Adrenal gland (tissue), 12 donors: ENCODE results near the gene MRRF. TPM values are rescaled to one million over a fixed set of nuclear protein-coding genes. Genes with fewer than 3 reads are reported as not detected.
A peak's percentile ranks its signal among the peaks of the same experiment; 100 is the strongest.

Experiments used
- DNase-seq, 7 donors: peaks; one replicate each; pipeline ENCODE4 v3.0.0-alpha.2; 2019 to 2020
- H3K27ac ChIP-seq, 5 donors: fragments of 200-600 bp; sonication (generic) in 4 of 5; 1 replicate in 3 of 5; 2 replicates in 2 of 5; pipeline versions ENCODE4 v1.5.1 to v1.8.0; 2016 to 2020; ENCODE audit warnings: mild to moderate bottlenecking in 1 of 5
- H3K27me3 ChIP-seq: fragments of 200-600 bp; 2 replicates; pipeline ENCODE4 v1.8.0; 2021
- H3K36me3 ChIP-seq, 2 donors: fragments of 200-600 bp; replicated peaks in 1 of 2; 1 replicate in 1 of 2; 2 replicates in 1 of 2; pipeline versions ENCODE4 v1.5.1 to v1.8.0; 2018 to 2022
- H3K4me1 ChIP-seq, 2 donors: fragments of 200-600 bp; replicated peaks in 1 of 2; 1 replicate in 1 of 2; 2 replicates in 1 of 2; pipeline versions ENCODE4 v1.5.1 to v1.8.0; 2018 to 2021
- H3K4me3 ChIP-seq, 4 donors: fragments of 200-600 bp; sonication (generic) in 3 of 4; one replicate each; pipeline ENCODE4 v1.5.1; 2016 to 2018
- H3K9me3 ChIP-seq, 3 donors: fragments of 200-600 bp; sonication (generic) in 1 of 3; replicated peaks in 1 of 3; 1 replicate in 2 of 3; 2 replicates in 1 of 3; pipeline versions ENCODE4 v1.5.1 to v1.8.0; 2016 to 2021
- CTCF ChIP-seq, 6 experiments: fragments of 450-650 bp in 4 of 6; fragments of 200-600 bp in 2 of 6; sonication (generic) in 1 of 6; IDR thresholded peaks; 1 replicate in 5 of 6; 2 replicates in 1 of 6; pipeline versions ENCODE4 v1.5.1 to v1.8.0; 2016 to 2021; ENCODE audit warnings: antibody characterized with exemption in 6 of 6, mild to moderate bottlenecking in 2 of 6, moderate library complexity in 1 of 6
- POLR2A ChIP-seq, 2 donors: fragments of 450-650 bp; IDR thresholded peaks; one replicate each; pipeline ENCODE4 v1.6.1; 2017; ENCODE audit warnings: antibody characterized with exemption in 2 of 2, mild to moderate bottlenecking in 2 of 2, moderate library complexity in 1 of 2
- WGBS, 4 donors: extraction: QIAGEN DNeasy Blood & Tissue Kit in 2 of 4; methylation state at CpG; one replicate each; pipeline versions ENCODE4 v1.1.5 to v1.1.7; 2013 to 2017; 5-methylcytosine and 5-hydroxymethylcytosine counted together
- intact Hi-C, 2 donors: fragments of 100-400 bp; cut with DNase I; formaldehyde crosslinking; loops; one replicate each; pipeline versions ENCODE4 v1.14.1 to v1.15.0; 2022 to 2023
- polyA plus RNA-seq, 3 donors: library from polyadenylated mRNA; stranded (reverse); fragments of 200-250 nt in 2 of 3; fragments of 350-450 nt in 1 of 3; fragmentation: Illumina TruSeq in 1 of 3; extraction: RNeasy Lipid Tissue Mini Kit (QIAGEN cat#74804) in 1 of 3; gene quantifications; one replicate each; pipeline ENCODE4 v1.2.3, GENCODE V29; 2013 to 2014
- total RNA-seq, 9 donors: library from RNA; depleted of rRNA in 4 of 9; stranded (reverse); fragments of >200 nt in 4 of 9; fragments of 120-200 nt in 1 of 9; fragmentation: NEBNext Ultra II Directional in 1 of 9; extraction: Animal tissue kit (Norgen Biotek cat#: 25700) in 1 of 9; gene quantifications; one replicate each; pipeline versions ENCODE4 v1.1.0 to v1.2.4, GENCODE V29; 2013 to 2023
- donor health status: healthy with polysubstance abuse.
- donor health status: Bipolar disorder and iron deficiency.
- donor health status: DM: yes; HTN: yes; CAD: no.
- donor health status: DM: no; HTN: no; CAD: no.
- donor health status: DM: no; HTN: no; CAD: no.
- donor health status: DM: yes; HTN: yes; CAD: no.

MRRF gene
- total and polyA plus RNA-seq, 12 donors = 24.9 to 66.3 (median 35.5) TPM

GRCh38 chr9:122336189-122336588 lies 71.5 kb downstream of the MRRF start:
- DNase-seq = peak in 1 of 7 donors; percentile 31
- 91 to 97% (median 95%) methylated on average over 5 of the region's 5 CpGs for WGBS, 4 donors
- Histone ChIP-seq H3K4me3 (no peak overlapping the region), H3K27me3 (no peaks in the 10 kb centered on the region), H3K27ac (no peak overlapping the region), H3K9me3 (no peaks in the 10 kb centered on the region), H3K4me1 (no peaks in the 10 kb centered on the region), H3K36me3 (no peaks in the 10 kb centered on the region)
- TF ChIP-seq POLR2A (IDR thresholded peaks at IDR 0.05) = no peak
- TF ChIP-seq CTCF (IDR thresholded peaks at IDR 0.05) = no peak
- intact Hi-C loops = no loop called here

DNA sequence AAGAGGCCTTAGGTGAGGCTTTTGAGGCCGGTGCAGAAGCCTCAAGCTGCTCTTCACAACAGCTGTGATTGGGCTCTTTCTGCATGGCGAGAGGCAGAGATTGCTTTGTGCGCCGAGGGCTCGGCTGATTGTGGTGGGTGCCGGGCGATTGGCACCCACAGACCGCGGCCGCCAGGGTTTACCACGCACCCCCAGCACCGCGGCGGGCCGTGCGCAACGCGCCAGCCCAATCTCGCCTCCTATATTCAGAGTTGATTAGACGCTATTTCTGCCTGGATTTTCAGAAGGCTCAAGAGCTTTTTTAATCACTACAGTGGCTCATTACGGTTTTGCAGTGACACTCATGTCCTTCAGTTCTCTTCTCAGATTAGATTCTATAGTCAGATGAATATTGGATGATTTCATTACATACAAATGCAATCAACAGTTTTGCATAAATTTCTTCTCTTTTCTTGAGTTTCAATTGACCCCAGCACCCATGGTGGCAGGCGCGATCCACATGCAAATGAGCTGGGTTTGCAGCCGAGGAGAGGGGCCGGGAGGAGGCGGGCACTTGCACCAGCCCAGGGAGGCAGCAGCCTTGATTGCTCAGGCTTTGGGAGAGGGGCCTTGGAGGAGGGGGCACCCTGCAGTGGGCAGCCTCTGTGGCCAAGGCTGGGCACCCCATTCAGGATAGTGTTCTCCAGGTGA lies 72.3 kb downstream of the MRRF start:
- WGBS, 4 donors = 62 to 78% (median 67%) methylated on average over 16 to 26 of the region's 26 CpGs
- H3K27ac ChIP-seq = no peak overlapping the region

GRCh38 chr9:122337556-122337929 lies 72.9 kb downstream of the MRRF start:
- Histone ChIP-seq H3K4me1 (no peaks in the 10 kb centered on the region), H3K9me3 (no peaks in the 10 kb centered on the region), H3K27ac (no peak overlapping the region), H3K36me3 (no peaks in the 10 kb centered on the region), H3K27me3 (no peaks in the 10 kb centered on the region), H3K4me3 (no peak overlapping the region)
- no peak for TF ChIP-seq POLR2A (IDR thresholded peaks at IDR 0.05)
- intact Hi-C loops = no loop called here
- 74 to 91% (median 77%) methylated on average over 4 of the region's 4 CpGs; no CpG with 5 or more reads in 1 of the 4 donors for WGBS, 4 donors
- DNase-seq = peak in 1 of 7 donors; percentile 14

More for the DNA sequence above, 72.3 kb downstream of the MRRF start:
- H3K36me3 ChIP-seq = no peaks in the 10 kb centered on the region
- no peaks in the 10 kb centered on the region for H3K27me3 ChIP-seq
- DNase-seq = peak in 1 of 7 donors; percentile 10
- no peak for TF ChIP-seq POLR2A (IDR thresholded peaks at IDR 0.05)
- no peak for TF ChIP-seq CTCF (IDR thresholded peaks at IDR 0.05)
- H3K4me1 ChIP-seq = no peaks in the 10 kb centered on the region
- no peak overlapping the region for H3K4me3 ChIP-seq
- intact Hi-C loops = no loop called here
- no peaks in the 10 kb centered on the region for H3K9me3 ChIP-seq

DNA sequence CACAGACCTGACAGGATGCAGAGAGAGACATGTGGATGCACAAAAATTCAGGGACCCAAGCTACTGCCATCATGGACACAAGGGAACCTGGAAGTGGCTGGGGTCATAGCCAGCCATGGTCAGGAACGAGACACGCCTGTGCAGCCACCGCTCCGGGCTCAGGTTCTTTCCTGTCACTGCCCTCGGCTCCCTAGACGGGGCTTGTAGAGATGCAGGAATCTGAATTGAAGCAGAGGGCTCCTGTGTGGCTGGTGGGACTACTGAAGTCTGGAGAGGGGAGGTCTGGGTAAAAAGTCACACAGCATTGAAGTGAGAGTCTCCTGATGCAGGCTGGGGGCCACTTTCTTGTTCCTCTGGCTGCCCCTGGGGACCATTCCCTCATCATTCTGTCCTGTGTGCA lies 73.9 kb downstream of the MRRF start:
- Histone ChIP-seq H3K9me3 (no peaks in the 10 kb centered on the region), H3K4me3 (no peak overlapping the region), H3K27ac (no peak overlapping the region), H3K36me3 (no peaks in the 10 kb centered on the region), H3K27me3 (no peaks in the 10 kb centered on the region), H3K4me1 (no peaks in the 10 kb centered on the region)
- intact Hi-C loops = no loop called here
- WGBS, 4 donors = 70 to 83% (median 75%) methylated on average over 5 to 6 of the region's 6 CpGs
- TF ChIP-seq POLR2A (IDR thresholded peaks at IDR 0.05) = no peak
- TF ChIP-seq CTCF (IDR thresholded peaks at IDR 0.05) = no peak
- peak in 1 of 7 donors; percentile 10 for DNase-seq

DNA sequence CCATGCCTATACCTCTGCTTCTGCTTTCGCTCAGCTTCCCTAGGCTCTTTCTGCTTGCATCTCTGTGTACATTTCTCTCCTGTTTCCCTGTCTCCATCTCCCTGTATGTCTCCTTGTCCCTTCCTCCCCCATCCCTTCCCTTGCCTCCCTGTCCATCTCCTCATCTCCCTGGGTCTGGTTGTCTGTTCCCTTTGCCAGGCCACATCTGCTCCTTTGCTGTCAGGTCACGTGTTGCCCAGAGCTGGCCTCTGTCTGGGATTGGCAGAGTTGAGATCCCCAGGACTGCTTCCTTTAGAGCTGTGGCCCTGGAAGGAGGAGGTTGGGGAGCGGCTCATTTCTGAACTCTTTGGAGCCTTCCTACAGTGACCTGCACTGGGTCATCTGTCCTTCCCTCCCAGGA lies 74.3 kb downstream of the MRRF start:
- Histone ChIP-seq H3K27ac (no peak overlapping the region), H3K9me3 (no peaks in the 10 kb centered on the region), H3K36me3 (no peaks in the 10 kb centered on the region), H3K27me3 (no peaks in the 10 kb centered on the region), H3K4me1 (no peaks in the 10 kb centered on the region), H3K4me3 (no peak overlapping the region)
- TF ChIP-seq POLR2A (IDR thresholded peaks at IDR 0.05) (no peak), CTCF (IDR thresholded peaks at IDR 0.05) (no peak)
- intact Hi-C loops = no loop called here
- 60 to 61% (median 60%) methylated on average over 2 to 3 of the region's 3 CpGs for WGBS, 4 donors
- DNase-seq = peak in 2 of 7 donors; percentile 16 to 19
